BJ (cell line): ENCODE data around the gene PIGN. TPM values are rescaled to one million over a fixed set of nuclear protein-coding genes. Genes with fewer than 3 reads are reported as not detected.

Source experiments
- CTCF ChIA-PET: fragments of 350-600 bp; formaldehyde crosslinking; extraction: SDS; loops from one replicate; lab custom pipeline; 2021; ENCODE audit warnings: antibody characterized with exemption, inconsistent platforms; lab: Yijun Ruan, JAX
- POLR2A ChIA-PET: fragments of 300-600 bp; sonication (Branson Sonifier 250); formaldehyde crosslinking; extraction: SDS; loops from one replicate; lab custom pipeline; 2021; ENCODE audit warnings: antibody characterized with exemption; lab: Charles Lee
- DNase-seq: peaks from one replicate; pipeline ENCODE4 v3.0.0-alpha.2; 2011; ENCODE audit warnings: low read depth
- H3K27me3 ChIP-seq: 2 replicates; pipeline ENCODE4 v1.6.0; 2011; ENCODE audit warnings: low read length; ENCODE audit not compliant: control insufficient read depth, insufficient read depth
- H3K36me3 ChIP-seq: 2 replicates; pipeline ENCODE4 v1.5.1; 2011; ENCODE audit warnings: low read length; ENCODE audit not compliant: control insufficient read depth, insufficient read depth
- H3K4me3 ChIP-seq: 2 replicates; pipeline ENCODE4 v1.5.1; 2011; ENCODE audit warnings: low read depth, mild to moderate bottlenecking, control low read depth, low read length
- CTCF ChIP-seq: IDR thresholded peaks from 2 replicates; pipeline ENCODE4 v1.5.1; 2011; ENCODE audit warnings: low read depth, mild to moderate bottlenecking, control low read depth, inconsistent platforms, low read length, moderate library complexity; ENCODE audit not compliant: insufficient read depth
- polyA plus RNA-seq: library from polyadenylated mRNA; depleted of rRNA; stranded (reverse); fragments of >200 nt; gene quantifications from 2 replicates; pipeline ENCODE4 v1.2.3, GENCODE V29; 2011

Gene PIGN
- polyA plus RNA-seq, 1 experiment = 12.0 TPM

GRCh38 chr18:62205824-62206223, 19.0 kb upstream of the PIGN start:
- ChIA-PET POLR2A (no interaction called here), CTCF (no interaction called here)
- TF ChIP-seq CTCF = no peak
- Histone ChIP-seq H3K4me3 (no peak overlapping the region), H3K27me3 (no peaks in the 10 kb centered on the region), H3K36me3 (no peaks in the 10 kb centered on the region)
- no peak for DNase-seq

GRCh38 chr18:62201870-62202269, 15.0 kb upstream of the PIGN start:
- no peaks in the 10 kb centered on the region for H3K27me3 ChIP-seq
- no peak for TF ChIP-seq CTCF
- CTCF ChIA-PET = no interaction called here
- no peak for DNase-seq
- H3K4me3 ChIP-seq = no peak overlapping the region
- POLR2A ChIA-PET = no interaction called here
- no peaks in the 10 kb centered on the region for H3K36me3 ChIP-seq

- POLR2A ChIA-PET = no interaction called here
- no peak for DNase-seq
- no peak overlapping the region for H3K4me3 ChIP-seq
- no peaks in the 10 kb centered on the region for H3K36me3 ChIP-seq
- CTCF ChIA-PET = interaction anchor here (0.6 kb wide), 1 partner anchor 370 kb away, joined by 3 read pairs; no protein-coding TSS in a partner anchor
- H3K27me3 ChIP-seq = no peaks in the 10 kb centered on the region
- no peak for TF ChIP-seq CTCF
Measured at GRCh38 chr18:62200121-62200914, 13.5 kb upstream of the PIGN start.

- H3K27me3 ChIP-seq = no peaks in the 10 kb centered on the region
- TF ChIP-seq CTCF = no peak
- H3K4me3 ChIP-seq = no peak overlapping the region
- CTCF ChIA-PET = interaction anchor here (0.6 kb wide), 1 partner anchor 369 kb away, joined by 3 read pairs; no protein-coding TSS in a partner anchor
- POLR2A ChIA-PET = no interaction called here
- no peaks in the 10 kb centered on the region for H3K36me3 ChIP-seq
- DNase-seq = no peak
Measured at GRCh38 chr18:62199629-62200028, 12.8 kb upstream of the PIGN start.

GRCh38 chr18:62198259-62198658, 11.4 kb upstream of the PIGN start:
- ChIA-PET CTCF (no interaction called here), POLR2A (no interaction called here)
- no peak for TF ChIP-seq CTCF
- H3K36me3 ChIP-seq = no peaks in the 10 kb centered on the region
- H3K4me3 ChIP-seq = no peak overlapping the region
- H3K27me3 ChIP-seq = no peaks in the 10 kb centered on the region
- no peak for DNase-seq
